ENCODE data around the gene GDPD2. TPM values are rescaled to one million over a fixed set of nuclear protein-coding genes. Genes with fewer than 3 reads are reported as not detected.

The GDPD2 gene
- polyA plus RNA-seq, 4 donors = 2.6 to 26.4 (median 16.9) TPM

- Histone ChIP-seq H3K9me3 (ENCODE audit: control insufficient read depth in 2 of 2, insufficient read depth in 1 of 2, low read depth in 1 of 2, low read length in 1 of 2) (no peaks in the 10 kb centered on the region), H3K4me3 (ENCODE audit: low read depth in 1 of 3, low read length in 3 of 3) (no peak overlapping the region), H3K27me3 (ENCODE audit: control insufficient read depth in 3 of 3, insufficient read depth in 3 of 3, low read length in 3 of 3) (no peaks in the 10 kb centered on the region), H3K36me3 (ENCODE audit: control insufficient read depth in 3 of 3, insufficient read depth in 2 of 3, low read depth in 1 of 3, low read length in 3 of 3) (peaks cover 0 to 4% (median 0%) of the 10 kb centered on the region in 3 donors), H3K27ac (ENCODE audit: low read depth in 1 of 3, low read length in 2 of 3) (peak overlapping the region; percentile 89 to 93 (median 93)), H3K4me1 (ENCODE audit: control insufficient read depth in 3 of 3, insufficient read depth in 2 of 3, low read depth in 1 of 3, low read length in 2 of 3) (peaks cover 0 to 42% (median 9%) of the 10 kb centered on the region in 3 donors)
- DNase-seq (no peak), FAIRE-seq (no peak)
- 63 to 85% (median 80%) methylated on average over 5 of the region's 5 CpGs for WGBS, 3 donors
These were observed 53.2 kb downstream of the GDPD2 start for GRCh38 chrX:70476166-70476933.

GRCh38 chrX:70476934-70477733 is 54.0 kb downstream of the GDPD2 start:
- Histone ChIP-seq H3K9me3 (ENCODE audit: control insufficient read depth in 2 of 2, insufficient read depth in 1 of 2, low read depth in 1 of 2, low read length in 1 of 2) (no peaks in the 10 kb centered on the region), H3K4me3 (ENCODE audit: low read depth in 1 of 3, low read length in 3 of 3) (no peak overlapping the region), H3K27ac (ENCODE audit: low read depth in 1 of 3, low read length in 2 of 3) (peak overlapping the region; percentile 89 to 93 (median 93)), H3K36me3 (ENCODE audit: control insufficient read depth in 3 of 3, insufficient read depth in 2 of 3, low read depth in 1 of 3, low read length in 3 of 3) (peaks cover 0 to 4% (median 0%) of the 10 kb centered on the region in 3 donors), H3K27me3 (ENCODE audit: control insufficient read depth in 3 of 3, insufficient read depth in 3 of 3, low read length in 3 of 3) (no peaks in the 10 kb centered on the region), H3K4me1 (ENCODE audit: control insufficient read depth in 3 of 3, insufficient read depth in 2 of 3, low read depth in 1 of 3, low read length in 2 of 3) (peaks cover 0 to 46% (median 9%) of the 10 kb centered on the region in 3 donors)
- FAIRE-seq = no peak
- DNase-seq = peak; percentile 75 to 85
- WGBS, 3 donors = 18 to 39% (median 28%) methylated on average over 13 of the region's 13 CpGs

GRCh38 chrX:70477734-70478075 is 54.6 kb downstream of the GDPD2 start:
- Histone ChIP-seq H3K36me3 (ENCODE audit: control insufficient read depth in 3 of 3, insufficient read depth in 2 of 3, low read depth in 1 of 3, low read length in 3 of 3) (peaks cover 0 to 4% (median 0%) of the 10 kb centered on the region in 3 donors), H3K27ac (ENCODE audit: low read depth in 1 of 3, low read length in 2 of 3) (peak overlapping the region; percentile 89 to 93 (median 93)), H3K27me3 (ENCODE audit: control insufficient read depth in 3 of 3, insufficient read depth in 3 of 3, low read length in 3 of 3) (no peaks in the 10 kb centered on the region), H3K4me3 (ENCODE audit: low read depth in 1 of 3, low read length in 3 of 3) (no peak overlapping the region), H3K4me1 (ENCODE audit: control insufficient read depth in 3 of 3, insufficient read depth in 2 of 3, low read depth in 1 of 3, low read length in 2 of 3) (peaks cover 0 to 46% (median 9%) of the 10 kb centered on the region in 3 donors), H3K9me3 (ENCODE audit: control insufficient read depth in 2 of 2, insufficient read depth in 1 of 2, low read depth in 1 of 2, low read length in 1 of 2) (no peaks in the 10 kb centered on the region)
- 10 to 44% (median 25%) methylated on average over 4 of the region's 4 CpGs for WGBS, 3 donors
- DNase-seq = peak in 1 of 2 donors; percentile 21
- FAIRE-seq = no peak

GRCh38 chrX:70478526-70479245 is 55.6 kb downstream of the GDPD2 start:
- peaks cover 0 to 6% (median 0%) of the 10 kb centered on the region in 3 donors for H3K36me3 ChIP-seq (ENCODE audit: control insufficient read depth in 3 of 3, insufficient read depth in 2 of 3, low read depth in 1 of 3, low read length in 3 of 3)
- H3K27me3 ChIP-seq (ENCODE audit: control insufficient read depth in 3 of 3, insufficient read depth in 3 of 3, low read length in 3 of 3) = no peaks in the 10 kb centered on the region
- WGBS, 3 donors = 59 to 65% (median 60%) methylated on average over 10 of the region's 10 CpGs
- no peak for FAIRE-seq
- no peaks in the 10 kb centered on the region for H3K9me3 ChIP-seq (ENCODE audit: control insufficient read depth in 2 of 2, insufficient read depth in 1 of 2, low read depth in 1 of 2, low read length in 1 of 2)
- H3K4me3 ChIP-seq (ENCODE audit: low read depth in 1 of 3, low read length in 3 of 3) = no peak overlapping the region
- H3K27ac ChIP-seq (ENCODE audit: low read depth in 1 of 3, low read length in 2 of 3) = peak overlapping the region; percentile 89 to 93 (median 93)
- H3K4me1 ChIP-seq (ENCODE audit: control insufficient read depth in 3 of 3, insufficient read depth in 2 of 3, low read depth in 1 of 3, low read length in 2 of 3) = peaks cover 0 to 46% (median 9%) of the 10 kb centered on the region in 3 donors
- DNase-seq = no peak

- no peaks in the 10 kb centered on the region for H3K9me3 ChIP-seq (ENCODE audit: control insufficient read depth in 2 of 2, insufficient read depth in 1 of 2, low read depth in 1 of 2, low read length in 1 of 2)
- 31 to 49% (median 38%) methylated on average over 4 of the region's 4 CpGs for WGBS, 3 donors
- no peak for FAIRE-seq
- peaks cover 0 to 10% (median 0%) of the 10 kb centered on the region in 3 donors for H3K36me3 ChIP-seq (ENCODE audit: control insufficient read depth in 3 of 3, insufficient read depth in 2 of 3, low read depth in 1 of 3, low read length in 3 of 3)
- peaks cover 0 to 46% (median 9%) of the 10 kb centered on the region in 3 donors for H3K4me1 ChIP-seq (ENCODE audit: control insufficient read depth in 3 of 3, insufficient read depth in 2 of 3, low read depth in 1 of 3, low read length in 2 of 3)
- H3K27me3 ChIP-seq (ENCODE audit: control insufficient read depth in 3 of 3, insufficient read depth in 3 of 3, low read length in 3 of 3) = no peaks in the 10 kb centered on the region
- peak overlapping the region; percentile 89 to 93 (median 93) for H3K27ac ChIP-seq (ENCODE audit: low read depth in 1 of 3, low read length in 2 of 3)
- DNase-seq = peak; percentile 66 to 74
- H3K4me3 ChIP-seq (ENCODE audit: low read depth in 1 of 3, low read length in 3 of 3) = no peak overlapping the region
These were observed 56.3 kb downstream of the GDPD2 start for GRCh38 chrX:70479247-70479921.

GRCh38 chrX:70479922-70480659 is 57.0 kb downstream of the GDPD2 start:
- H3K27ac ChIP-seq (ENCODE audit: low read depth in 1 of 3, low read length in 2 of 3) = peak overlapping the region; percentile 43 to 89 (median 89)
- H3K4me3 ChIP-seq (ENCODE audit: low read depth in 1 of 3, low read length in 3 of 3) = no peak overlapping the region
- no peak for FAIRE-seq
- 16 to 49% (median 44%) methylated on average over 6 of the region's 6 CpGs for WGBS, 3 donors
- peak; percentile 78 to 95 for DNase-seq
- H3K9me3 ChIP-seq (ENCODE audit: control insufficient read depth in 2 of 2, insufficient read depth in 1 of 2, low read depth in 1 of 2, low read length in 1 of 2) = no peaks in the 10 kb centered on the region
- H3K27me3 ChIP-seq (ENCODE audit: control insufficient read depth in 3 of 3, insufficient read depth in 3 of 3, low read length in 3 of 3) = no peaks in the 10 kb centered on the region
- peaks cover 0 to 13% (median 0%) of the 10 kb centered on the region in 3 donors for H3K36me3 ChIP-seq (ENCODE audit: control insufficient read depth in 3 of 3, insufficient read depth in 2 of 3, low read depth in 1 of 3, low read length in 3 of 3)
- H3K4me1 ChIP-seq (ENCODE audit: control insufficient read depth in 3 of 3, insufficient read depth in 2 of 3, low read depth in 1 of 3, low read length in 2 of 3) = peaks cover 0 to 46% (median 9%) of the 10 kb centered on the region in 3 donors

- Histone ChIP-seq H3K4me3 (ENCODE audit: low read depth in 1 of 3, low read length in 3 of 3) (no peak overlapping the region), H3K4me1 (ENCODE audit: control insufficient read depth in 3 of 3, insufficient read depth in 2 of 3, low read depth in 1 of 3, low read length in 2 of 3) (peaks cover 0 to 46% (median 9%) of the 10 kb centered on the region in 3 donors), H3K36me3 (ENCODE audit: control insufficient read depth in 3 of 3, insufficient read depth in 2 of 3, low read depth in 1 of 3, low read length in 3 of 3) (peaks cover 0 to 13% (median 2%) of the 10 kb centered on the region in 3 donors), H3K9me3 (ENCODE audit: control insufficient read depth in 2 of 2, insufficient read depth in 1 of 2, low read depth in 1 of 2, low read length in 1 of 2) (no peaks in the 10 kb centered on the region), H3K27ac (ENCODE audit: low read depth in 1 of 3, low read length in 2 of 3) (peak overlapping the region; percentile 43 to 89 (median 89)), H3K27me3 (ENCODE audit: control insufficient read depth in 3 of 3, insufficient read depth in 3 of 3, low read length in 3 of 3) (no peaks in the 10 kb centered on the region)
- 58 to 62% (median 61%) methylated on average over 9 of the region's 9 CpGs for WGBS, 3 donors
- FAIRE-seq (no peak), DNase-seq (no peak)
These were observed 57.5 kb downstream of the GDPD2 start for GRCh38 chrX:70480660-70481018.
